A172 (cell line): ENCODE data around the gene SLC7A14. TPM values are rescaled to one million over a fixed set of nuclear protein-coding genes. Genes with fewer than 3 reads are reported as not detected.
A peak's percentile ranks its signal among the peaks of the same experiment; 100 is the strongest.

Experiments used
- DNase-seq: peaks from one replicate; pipeline ENCODE4 v3.0.0-alpha.2; 2015; ENCODE audit warnings: low spot score
- total RNA-seq: library from RNA; depleted of rRNA; stranded (reverse); fragments of >200 nt; shearing (Covaris generic); gene quantifications from 2 replicates; pipeline ENCODE4 v1.2.3, GENCODE V29; 2014; rRNA removed

Gene SLC7A14
- total RNA-seq, 1 experiment from 2014 or later = not detected

DNA sequence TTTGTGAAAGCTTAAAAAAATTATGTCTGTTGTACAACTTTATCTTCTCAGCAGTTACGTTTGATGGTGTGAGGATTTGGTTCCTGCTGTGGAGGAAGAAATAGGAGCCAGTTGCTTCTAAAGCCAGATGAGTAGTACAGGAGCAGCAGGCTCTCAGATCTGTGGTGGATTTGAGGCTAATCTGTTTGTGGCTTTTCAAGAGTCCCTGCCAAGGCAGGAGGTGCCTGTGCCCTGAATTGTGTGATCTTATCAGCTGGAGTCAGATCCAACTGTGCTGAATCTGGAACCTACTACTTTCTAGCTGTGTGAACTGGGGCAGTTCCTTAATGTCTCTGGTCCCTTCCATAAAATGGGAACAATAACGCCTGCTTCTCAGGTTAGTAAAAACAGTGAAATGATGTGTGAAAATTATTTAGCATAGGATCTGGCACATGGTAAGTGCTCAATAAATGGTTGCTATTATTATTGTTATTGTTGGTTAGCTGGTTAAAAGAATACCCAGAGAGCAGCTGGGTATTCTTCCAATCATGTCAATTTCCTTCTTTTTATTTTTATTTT is 159.6 kb downstream of the SLC7A14 start:
- DNase-seq = no peak

DNA sequence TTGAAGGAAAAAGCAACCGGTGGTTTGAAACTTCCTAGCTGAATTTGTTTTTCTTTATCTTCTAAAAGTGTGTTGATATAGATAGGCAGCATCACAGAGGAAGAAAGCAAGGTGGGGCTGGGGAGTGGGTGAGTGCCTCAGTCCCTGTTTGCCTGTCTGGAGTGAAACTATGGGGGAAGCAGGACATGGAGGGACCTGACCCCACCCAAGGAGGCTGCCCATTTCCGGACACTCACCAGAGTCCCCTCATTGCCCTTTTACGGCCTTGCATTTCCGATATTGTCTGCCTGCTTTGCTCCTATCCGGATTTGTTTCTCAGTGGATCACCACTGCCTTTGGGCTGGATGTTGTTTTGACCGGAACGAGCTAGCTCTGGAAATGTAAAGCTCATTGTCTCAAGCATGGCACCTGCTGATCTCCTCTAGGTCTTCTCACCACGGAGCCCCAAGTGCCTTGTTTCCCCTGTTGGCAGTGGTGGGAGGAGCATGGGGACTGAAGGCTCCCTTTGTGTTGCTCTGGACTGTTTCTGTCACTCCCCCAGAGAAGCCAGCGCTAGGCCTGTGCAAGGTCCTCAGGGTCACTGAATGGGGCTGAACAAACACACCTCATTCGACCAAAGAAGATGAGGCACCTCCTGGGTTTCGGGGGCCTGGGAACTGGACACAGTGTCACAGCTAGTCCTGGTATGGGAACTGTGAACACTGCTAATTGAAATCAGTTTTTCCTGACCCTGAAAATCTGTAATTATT is 160.2 kb downstream of the SLC7A14 start:
- no peak for DNase-seq

DNA sequence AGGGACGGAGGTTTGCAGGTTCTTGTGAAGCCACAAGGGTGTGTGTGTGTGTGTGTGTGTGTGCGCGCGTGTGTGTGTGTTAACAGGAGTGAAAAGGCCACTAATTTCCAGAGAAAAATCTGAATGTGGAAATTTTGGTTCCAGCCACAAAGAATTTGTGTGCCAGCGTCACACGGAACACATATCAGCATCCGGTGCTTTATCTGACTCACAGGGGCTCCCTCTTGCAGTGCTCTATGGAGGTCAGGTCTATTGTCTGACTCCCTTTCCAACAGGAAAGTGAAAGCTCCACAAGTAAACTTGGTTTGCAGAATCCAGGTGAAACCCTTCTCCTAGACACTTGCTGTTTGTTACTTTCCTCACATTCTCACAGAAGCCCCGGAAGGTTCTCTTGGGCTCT is 161.0 kb downstream of the SLC7A14 start:
- DNase-seq = no peak

DNA sequence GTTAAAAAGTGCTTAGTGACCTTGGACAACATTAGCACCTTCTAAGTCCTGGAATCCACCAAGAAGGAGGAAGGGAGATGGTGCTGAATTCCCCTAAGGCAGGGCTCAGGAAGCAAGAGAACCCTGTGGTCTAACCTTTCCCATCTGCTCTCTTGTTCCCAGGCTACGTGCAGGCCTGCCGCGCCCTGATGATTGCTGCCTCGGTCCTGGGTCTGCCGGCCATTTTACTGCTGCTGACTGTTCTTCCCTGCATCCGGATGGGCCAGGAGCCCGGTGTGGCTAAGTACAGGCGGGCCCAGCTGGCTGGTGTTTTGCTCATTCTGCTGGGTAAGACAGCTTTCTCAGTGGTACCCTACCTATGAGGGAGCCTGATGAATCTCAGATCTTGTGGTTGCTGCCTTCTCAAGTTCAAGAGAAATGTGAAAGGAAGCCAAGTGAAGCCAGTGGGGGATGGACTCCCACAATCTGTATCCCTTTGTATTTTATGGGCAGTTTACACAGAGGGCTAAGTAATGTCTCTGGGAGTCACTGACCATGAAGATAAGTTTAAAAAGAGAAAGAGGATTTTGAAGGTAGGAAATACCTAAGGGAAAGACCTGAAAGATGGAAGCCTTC is 162.8 kb downstream of the SLC7A14 start:
- DNase-seq = no peak

DNA sequence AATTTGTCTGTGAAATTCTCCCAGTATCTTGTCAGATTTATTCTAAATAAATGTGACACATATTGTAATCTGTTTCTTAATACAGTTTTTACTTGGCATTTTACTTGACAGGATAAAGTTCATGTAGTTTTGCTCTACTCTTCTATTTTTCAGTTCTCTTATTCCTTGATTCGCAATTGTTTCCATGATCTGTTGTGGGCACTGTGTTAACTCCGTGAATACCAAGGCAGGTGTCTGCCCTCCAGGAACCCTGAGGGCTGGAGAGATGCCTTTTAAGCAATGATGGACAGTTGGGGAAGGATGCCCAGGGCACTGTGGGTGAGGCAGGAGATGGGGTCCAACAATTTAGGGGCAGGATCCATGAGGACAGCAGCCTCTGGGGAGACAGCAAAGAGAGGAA is 164.1 kb downstream of the SLC7A14 start:
- no peak for DNase-seq

DNA sequence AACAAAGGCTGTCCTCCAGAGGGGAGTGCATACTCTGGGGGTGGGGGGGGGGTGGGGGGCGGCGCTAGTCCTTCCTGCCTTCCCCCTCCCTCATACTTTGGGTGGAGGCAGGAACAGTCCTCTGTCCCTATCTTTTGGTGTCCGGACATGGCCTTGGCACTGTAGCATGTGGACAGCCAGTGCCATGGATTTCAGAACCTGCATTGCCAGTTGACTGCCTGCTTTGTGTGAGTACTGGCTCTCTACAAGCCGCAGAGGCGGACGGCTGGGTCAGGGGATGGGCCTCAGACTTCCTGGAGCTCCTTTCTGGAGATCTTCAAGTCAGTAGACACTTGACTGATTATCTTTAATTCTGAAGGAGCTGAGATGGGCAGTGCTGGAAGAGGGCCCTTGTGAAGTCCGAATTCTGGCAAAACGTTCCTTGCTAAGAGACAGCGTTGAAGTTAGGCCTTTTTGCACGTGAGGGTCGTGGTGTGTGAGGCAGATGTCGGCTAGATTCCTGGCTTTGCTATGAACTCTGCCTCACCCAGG is 164.7 kb downstream of the SLC7A14 start:
- DNase-seq = no peak

- no peak for DNase-seq
These were observed 165.5 kb downstream of the SLC7A14 start for GRCh38 chr3:170420307-170420821.

GRCh38 chr3:170419557-170420087 is 166.3 kb downstream of the SLC7A14 start:
- no peak for DNase-seq

DNA sequence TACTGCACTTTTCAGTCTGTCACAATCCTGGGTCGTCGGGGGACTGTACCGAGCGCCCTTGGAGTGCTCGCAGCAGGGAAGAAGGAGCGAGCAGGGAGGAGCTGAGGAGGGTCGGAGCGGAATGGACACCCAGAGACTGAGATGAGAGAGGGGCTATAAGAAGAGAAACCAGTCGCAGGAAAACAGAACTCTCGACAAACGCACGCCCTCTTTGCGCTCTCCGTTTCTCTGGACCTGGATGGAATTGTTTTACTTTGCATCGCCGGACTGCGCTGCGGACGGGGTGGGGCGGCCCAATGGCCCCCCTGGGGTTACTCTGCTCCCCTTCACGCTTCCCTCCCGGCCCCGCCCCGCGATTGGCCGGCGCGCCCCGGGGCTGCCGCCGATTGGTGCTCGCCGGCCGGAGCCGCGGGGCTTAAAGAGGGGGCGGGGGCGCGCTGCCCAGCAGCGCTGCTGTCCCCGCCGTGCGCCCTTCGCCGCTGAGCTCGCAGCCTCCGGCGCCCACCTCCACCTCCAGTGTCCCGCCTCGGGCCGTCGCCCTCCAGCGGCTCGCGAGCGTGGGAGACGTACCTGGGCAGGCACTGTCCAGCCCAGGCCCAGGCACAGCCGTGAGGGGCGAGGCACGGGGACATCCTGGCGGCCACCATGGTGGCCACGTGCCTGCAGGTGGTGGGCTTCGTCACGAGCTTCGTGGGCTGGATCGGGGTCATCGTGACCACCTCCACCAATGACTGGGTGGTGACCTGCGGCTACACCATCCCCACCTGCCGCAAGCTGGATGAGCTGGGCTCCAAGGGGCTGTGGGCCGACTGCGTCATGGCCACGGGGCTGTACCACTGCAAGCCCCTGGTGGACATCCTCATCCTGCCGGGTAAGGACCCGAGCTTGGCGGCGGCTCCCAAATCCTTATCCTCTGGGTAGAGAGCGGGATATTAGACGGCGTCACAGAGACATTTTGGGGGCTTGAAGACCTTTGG is 167.2 kb downstream of the SLC7A14 start, which contains the start of gene CLDN11:
Gene CLDN11, plus strand, starts transcription at position 447 of the 977 bp plus-strand sequence. Its CDS starts 199 bp downstream, at position 646.
- DNase-seq = no peak

GRCh38 chr3:170417090-170417489 is 168.8 kb downstream of the SLC7A14 start:
- no peak for DNase-seq

DNA sequence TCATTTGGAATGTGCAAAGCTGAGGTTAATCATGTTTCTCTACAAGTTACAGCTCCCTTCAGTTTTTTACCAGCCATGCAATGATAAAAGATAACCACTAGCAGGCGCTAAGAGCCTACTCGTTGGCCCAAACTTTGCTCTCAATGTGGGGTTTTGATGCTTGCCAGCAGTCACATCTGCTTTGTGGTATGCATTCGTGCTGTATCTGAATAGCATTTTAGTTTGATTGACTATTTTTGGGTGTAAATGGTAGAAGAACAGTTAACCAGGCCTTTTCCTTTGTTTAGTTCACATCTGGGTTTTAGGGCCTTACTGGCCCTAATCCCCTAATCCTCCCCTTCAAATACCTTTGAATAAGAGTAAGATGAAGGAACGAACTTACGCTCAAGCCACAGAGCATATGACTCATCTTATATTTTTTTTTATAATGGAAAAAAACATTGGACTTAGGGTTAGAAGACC is 171.6 kb downstream of the SLC7A14 start:
- DNase-seq = peak; percentile 89

DNA sequence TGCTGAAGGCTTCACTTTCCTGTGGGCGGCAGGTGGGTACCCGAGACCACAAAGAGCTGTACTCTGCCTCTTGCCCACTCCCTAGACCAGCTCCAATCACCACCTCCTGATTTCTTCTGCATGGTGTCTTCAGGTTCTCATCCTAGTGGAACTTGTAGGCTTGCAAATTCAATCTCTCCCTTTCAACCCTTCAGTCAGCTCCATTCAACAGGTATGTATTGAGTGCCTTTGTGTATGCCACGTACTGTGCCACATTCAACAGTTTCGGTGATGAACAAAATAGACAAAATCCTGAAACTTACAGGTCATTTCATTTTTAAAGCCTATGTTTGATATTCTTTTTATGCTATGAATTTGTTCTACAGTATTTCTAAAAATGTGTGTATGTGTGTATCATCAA is 172.6 kb downstream of the SLC7A14 start:
- no peak for DNase-seq

- DNase-seq = peak; percentile 35
These were observed 175.3 kb downstream of the SLC7A14 start for GRCh38 chr3:170410428-170411029.

Other genes with a start within 250 kb of the SLC7A14 start
- 51.3 and 56.8 TPM in 2 replicates for gene SKIL, start 228.4 kb downstream of the SLC7A14 start, total RNA-seq
- not detected in 2 replicates for gene CLDN11, start 167.2 kb downstream of the SLC7A14 start, total RNA-seq